SK-N-SH treated with all-trans-retinoic acid at 6 μM for 48 hours (cell line): ENCODE data around the gene MYO3B.

ENCODE experiments used
- ATAC-seq: fragments of 200-7000 bp; cut with Tn5 transposase; 3 replicates; pipeline ENCODE4 v1.9.1; 2020; ENCODE audit warnings: mild to moderate bottlenecking, moderate library complexity
- ARNTL ChIP-seq: fragments of 450-650 bp; formaldehyde crosslinking; IDR thresholded peaks from 2 replicates; pipeline ENCODE4 v1.5.0; 2020; ENCODE audit warnings: low read depth, mild to moderate bottlenecking, moderate library complexity, borderline replicate concordance
- BACH2 ChIP-seq: fragments of 250-450 bp; sonication (Bioruptor Pico); IDR thresholded peaks from 2 replicates; pipeline ENCODE4 v1.9.0; 2021; ENCODE audit warnings: mild to moderate bottlenecking, borderline replicate concordance
- CSDC2 ChIP-seq: fragments of 250-450 bp; sonication (Bioruptor Pico); IDR thresholded peaks from 2 replicates; pipeline ENCODE4 v1.5.0; 2020; ENCODE audit warnings: mild to moderate bottlenecking, moderate library complexity
- ESRRG ChIP-seq: fragments of 250-450 bp; sonication (Bioruptor Pico); IDR thresholded peaks from 2 replicates; pipeline ENCODE4 v1.6.1; 2021; ENCODE audit warnings: mild to moderate bottlenecking
- GLIS3 ChIP-seq: fragments of 250-450 bp; sonication (Bioruptor Pico); IDR thresholded peaks from 2 replicates; pipeline ENCODE4 v1.5.0; 2020; ENCODE audit warnings: mild to moderate bottlenecking, moderate library complexity
- OSR1 ChIP-seq: fragments of 250-450 bp; sonication (Bioruptor Pico); IDR thresholded peaks from 2 replicates; pipeline ENCODE4 v1.8.0; 2022; ENCODE audit warnings: moderate library complexity, mild to moderate bottlenecking, inconsistent platforms
- PPARA ChIP-seq: fragments of 250-450 bp; sonication (Bioruptor Pico); IDR thresholded peaks from 2 replicates; pipeline ENCODE4 v1.5.0; 2020; ENCODE audit warnings: mild to moderate bottlenecking, borderline replicate concordance
- SNAI2 ChIP-seq: fragments of 250-450 bp; sonication (Bioruptor Pico); IDR thresholded peaks from 2 replicates; pipeline ENCODE4 v1.5.0; 2020; ENCODE audit warnings: mild to moderate bottlenecking, moderate library complexity
- TCF4 ChIP-seq: fragments of 250-450 bp; sonication (Bioruptor Pico); IDR thresholded peaks from 2 replicates; pipeline ENCODE4 v1.8.0; 2021; ENCODE audit warnings: mild to moderate bottlenecking, moderate library complexity, borderline replicate concordance
- TOX ChIP-seq: fragments of 250-450 bp; sonication (Bioruptor Pico); IDR thresholded peaks from 2 replicates; pipeline ENCODE4 v1.8.0; 2021; ENCODE audit warnings: mild to moderate bottlenecking, moderate library complexity, borderline replicate concordance
- ZC3H10 ChIP-seq: fragments of 250-450 bp; sonication (Bioruptor Pico); IDR thresholded peaks from 2 replicates; pipeline ENCODE4 v1.5.1; 2021; ENCODE audit warnings: mild to moderate bottlenecking, moderate library complexity
- ZFP3 ChIP-seq: fragments of 250-450 bp; sonication (Bioruptor Pico); IDR thresholded peaks from 2 replicates; pipeline ENCODE4 v1.5.0; 2020; ENCODE audit warnings: mild to moderate bottlenecking, moderate library complexity
- ZFP30 ChIP-seq: fragments of 450-650 bp; formaldehyde crosslinking; IDR thresholded peaks from 2 replicates; pipeline ENCODE4 v1.5.0; 2022; ENCODE audit warnings: mild to moderate bottlenecking, moderate library complexity
- ZNF8 ChIP-seq: fragments of 450-650 bp; formaldehyde crosslinking; IDR thresholded peaks from 2 replicates; pipeline ENCODE4 v1.5.0; 2020; ENCODE audit warnings: mild to moderate bottlenecking, moderate library complexity
- TF ChIP-seq, protein P1 (sequence below): fragments of 250-450 bp; sonication (Bioruptor Pico); IDR thresholded peaks from 2 replicates; pipeline ENCODE4 v1.8.0; 2020; ENCODE audit warnings: mild to moderate bottlenecking, moderate library complexity, borderline replicate concordance
- TF ChIP-seq, protein P2 (sequence below): fragments of 250-450 bp; sonication (Bioruptor Pico); IDR thresholded peaks from 2 replicates; pipeline ENCODE4 v1.8.0; 2021; ENCODE audit warnings: low read depth, mild to moderate bottlenecking, moderate library complexity, borderline replicate concordance
- TF ChIP-seq, protein P3 (sequence below): fragments of 250-450 bp; sonication (Bioruptor Pico); IDR thresholded peaks from 2 replicates; pipeline ENCODE4 v1.5.1; 2020; ENCODE audit warnings: low read depth, mild to moderate bottlenecking, moderate library complexity
- TF ChIP-seq, protein P4 (sequence below): fragments of 250-450 bp; sonication (Bioruptor Pico); IDR thresholded peaks from 2 replicates; pipeline ENCODE4 v1.5.0; 2020; ENCODE audit warnings: mild to moderate bottlenecking, moderate library complexity
- TF ChIP-seq, protein P5 (sequence below): fragments of 250-450 bp; sonication (Bioruptor Pico); IDR thresholded peaks from 2 replicates; pipeline ENCODE4 v1.5.1; 2021; ENCODE audit warnings: mild to moderate bottlenecking, moderate library complexity

The MYO3B gene

DNA sequence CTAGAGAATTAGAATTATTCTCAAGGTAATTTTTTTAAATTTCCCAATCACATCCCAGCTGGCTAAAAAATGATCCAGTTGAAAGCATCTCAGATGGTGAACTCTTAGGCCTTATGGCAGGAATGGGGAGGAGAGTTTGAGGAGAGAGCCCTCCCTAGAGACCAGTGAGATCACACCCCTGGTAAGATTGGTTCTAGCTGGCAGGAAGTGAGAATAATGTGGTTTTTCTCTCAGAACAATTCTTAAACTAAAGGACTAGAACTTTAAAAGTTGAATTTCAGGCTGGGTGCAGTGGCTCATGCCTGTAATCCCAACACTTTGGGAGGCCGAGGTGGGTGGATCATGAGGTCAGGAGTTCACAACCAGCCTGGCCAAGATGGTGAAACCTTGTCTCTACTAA lies 120.2 kb downstream of the MYO3B start:
- no peak for ATAC-seq
- TF ChIP-seq ESRRG (CRISPR knock-in tag) (no peak), CSDC2 (CRISPR knock-in tag) (no peak), ZNF8 (CRISPR knock-in tag) (no peak), ARNTL (CRISPR knock-in tag) (no peak), TCF4 (CRISPR knock-in tag) (no peak)
- TF ChIP-seq, protein P1, sequence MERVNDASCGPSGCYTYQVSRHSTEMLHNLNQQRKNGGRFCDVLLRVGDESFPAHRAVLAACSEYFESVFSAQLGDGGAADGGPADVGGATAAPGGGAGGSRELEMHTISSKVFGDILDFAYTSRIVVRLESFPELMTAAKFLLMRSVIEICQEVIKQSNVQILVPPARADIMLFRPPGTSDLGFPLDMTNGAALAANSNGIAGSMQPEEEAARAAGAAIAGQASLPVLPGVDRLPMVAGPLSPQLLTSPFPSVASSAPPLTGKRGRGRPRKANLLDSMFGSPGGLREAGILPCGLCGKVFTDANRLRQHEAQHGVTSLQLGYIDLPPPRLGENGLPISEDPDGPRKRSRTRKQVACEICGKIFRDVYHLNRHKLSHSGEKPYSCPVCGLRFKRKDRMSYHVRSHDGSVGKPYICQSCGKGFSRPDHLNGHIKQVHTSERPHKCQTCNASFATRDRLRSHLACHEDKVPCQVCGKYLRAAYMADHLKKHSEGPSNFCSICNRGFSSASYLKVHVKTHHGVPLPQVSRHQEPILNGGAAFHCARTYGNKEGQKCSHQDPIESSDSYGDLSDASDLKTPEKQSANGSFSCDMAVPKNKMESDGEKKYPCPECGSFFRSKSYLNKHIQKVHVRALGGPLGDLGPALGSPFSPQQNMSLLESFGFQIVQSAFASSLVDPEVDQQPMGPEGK (CRISPR knock-in tag), result no peak
- TF ChIP-seq, protein P2, sequence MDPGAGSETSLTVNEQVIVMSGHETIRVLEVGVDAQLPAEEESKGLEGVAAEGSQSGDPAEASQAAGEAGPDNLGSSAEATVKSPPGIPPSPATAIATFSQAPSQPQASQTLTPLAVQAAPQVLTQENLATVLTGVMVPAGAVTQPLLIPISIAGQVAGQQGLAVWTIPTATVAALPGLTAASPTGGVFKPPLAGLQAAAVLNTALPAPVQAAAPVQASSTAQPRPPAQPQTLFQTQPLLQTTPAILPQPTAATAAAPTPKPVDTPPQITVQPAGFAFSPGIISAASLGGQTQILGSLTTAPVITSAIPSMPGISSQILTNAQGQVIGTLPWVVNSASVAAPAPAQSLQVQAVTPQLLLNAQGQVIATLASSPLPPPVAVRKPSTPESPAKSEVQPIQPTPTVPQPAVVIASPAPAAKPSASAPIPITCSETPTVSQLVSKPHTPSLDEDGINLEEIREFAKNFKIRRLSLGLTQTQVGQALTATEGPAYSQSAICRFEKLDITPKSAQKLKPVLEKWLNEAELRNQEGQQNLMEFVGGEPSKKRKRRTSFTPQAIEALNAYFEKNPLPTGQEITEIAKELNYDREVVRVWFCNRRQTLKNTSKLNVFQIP (CRISPR knock-in tag), result no peak

DNA sequence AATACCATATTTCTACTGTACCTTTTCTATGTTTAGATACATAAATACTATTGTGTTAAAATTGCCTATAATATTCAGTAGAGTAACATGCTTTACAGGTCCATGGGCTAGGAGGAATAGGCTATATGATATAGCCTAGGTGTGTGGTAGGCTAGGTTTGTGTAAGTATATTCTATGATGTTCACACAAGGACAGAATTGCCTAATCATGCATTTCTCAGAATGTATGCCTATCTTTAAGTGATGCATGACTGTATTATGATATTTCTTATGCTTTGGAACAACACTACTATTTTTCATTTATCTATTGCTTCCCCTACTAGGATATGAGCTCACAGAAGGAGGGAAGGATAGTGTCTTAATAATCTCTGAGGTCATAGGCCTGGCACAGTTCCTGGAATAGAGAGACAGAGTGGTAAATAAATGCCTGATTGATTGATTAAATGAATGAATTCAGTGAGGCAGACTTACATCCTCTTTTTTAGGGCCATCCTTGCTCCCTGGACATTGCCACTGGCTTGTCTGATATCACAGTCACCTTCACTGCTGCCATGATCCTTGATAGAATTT lies 121.0 kb downstream of the MYO3B start:
- no peak for ATAC-seq
- no peak for TF ChIP-seq ARNTL (CRISPR knock-in tag)

DNA sequence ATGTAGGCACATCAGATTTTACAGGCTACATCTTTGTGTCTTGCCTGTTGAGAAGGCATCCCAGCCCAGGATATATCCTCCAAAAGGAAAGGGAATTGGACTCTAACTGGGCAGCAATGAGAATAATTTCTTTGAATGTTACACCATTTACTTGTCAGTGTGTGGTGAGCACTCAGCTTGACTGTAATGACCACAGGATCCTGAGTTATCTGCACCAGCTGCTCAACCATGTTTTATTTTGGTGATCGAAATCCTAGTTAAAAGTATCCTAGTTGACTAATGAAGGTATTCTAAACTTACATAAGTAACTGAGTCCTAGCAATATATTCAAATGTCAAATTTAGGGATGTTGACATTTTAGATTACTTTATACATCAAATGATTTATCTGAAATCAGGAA lies 123.0 kb downstream of the MYO3B start:
- no peak for TF ChIP-seq PPARA
- no peak for TF ChIP-seq ESRRG (CRISPR knock-in tag)
- no peak for TF ChIP-seq ARNTL (CRISPR knock-in tag)
- no peak for TF ChIP-seq ZFP30 (CRISPR knock-in tag)
- TF ChIP-seq ZFP3 (CRISPR knock-in tag), result no peak
- TF ChIP-seq, protein P1 (CRISPR knock-in tag), result no peak
- no peak for TF ChIP-seq SNAI2 (CRISPR knock-in tag)
- TF ChIP-seq TCF4 (CRISPR knock-in tag), result no peak
- TF ChIP-seq, all 23 proteins: peak for 0
- no peak for ATAC-seq

DNA sequence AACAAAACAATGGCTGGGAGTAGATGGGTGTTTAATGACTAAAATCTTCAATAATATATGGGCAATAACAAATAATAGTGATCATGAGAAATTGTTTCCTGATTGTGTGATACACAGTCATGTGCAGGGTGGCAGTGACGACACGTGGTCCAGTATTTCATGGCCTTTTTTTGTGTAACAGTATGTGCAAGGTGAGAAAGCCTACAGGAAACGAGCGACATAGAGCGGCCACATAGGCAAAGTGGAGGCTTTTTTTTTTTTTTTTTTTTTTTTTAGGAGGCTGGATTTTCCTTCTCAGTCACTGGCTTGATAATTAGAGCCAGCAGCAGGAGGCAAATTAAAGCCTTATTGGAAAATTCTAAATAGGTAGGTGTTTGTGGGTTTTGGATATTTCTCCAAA lies 123.7 kb downstream of the MYO3B start:
- no peak for ATAC-seq
- TF ChIP-seq OSR1 (CRISPR knock-in tag), result no peak
- TF ChIP-seq, protein P1 (CRISPR knock-in tag), result no peak
- no peak for TF ChIP-seq ESRRG (CRISPR knock-in tag)
- no peak for TF ChIP-seq ZC3H10 (CRISPR knock-in tag)
- TF ChIP-seq TOX, result no peak
- TF ChIP-seq ZNF8 (CRISPR knock-in tag), result no peak
- no peak for TF ChIP-seq TCF4 (CRISPR knock-in tag)
- no peak for TF ChIP-seq SNAI2 (CRISPR knock-in tag)
- TF ChIP-seq, protein P3, sequence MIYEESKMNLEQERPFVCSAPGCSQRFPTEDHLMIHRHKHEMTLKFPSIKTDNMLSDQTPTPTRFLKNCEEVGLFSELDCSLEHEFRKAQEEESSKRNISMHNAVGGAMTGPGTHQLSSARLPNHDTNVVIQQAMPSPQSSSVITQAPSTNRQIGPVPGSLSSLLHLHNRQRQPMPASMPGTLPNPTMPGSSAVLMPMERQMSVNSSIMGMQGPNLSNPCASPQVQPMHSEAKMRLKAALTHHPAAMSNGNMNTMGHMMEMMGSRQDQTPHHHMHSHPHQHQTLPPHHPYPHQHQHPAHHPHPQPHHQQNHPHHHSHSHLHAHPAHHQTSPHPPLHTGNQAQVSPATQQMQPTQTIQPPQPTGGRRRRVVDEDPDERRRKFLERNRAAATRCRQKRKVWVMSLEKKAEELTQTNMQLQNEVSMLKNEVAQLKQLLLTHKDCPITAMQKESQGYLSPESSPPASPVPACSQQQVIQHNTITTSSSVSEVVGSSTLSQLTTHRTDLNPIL (CRISPR knock-in tag), result no peak
- TF ChIP-seq, protein P4, sequence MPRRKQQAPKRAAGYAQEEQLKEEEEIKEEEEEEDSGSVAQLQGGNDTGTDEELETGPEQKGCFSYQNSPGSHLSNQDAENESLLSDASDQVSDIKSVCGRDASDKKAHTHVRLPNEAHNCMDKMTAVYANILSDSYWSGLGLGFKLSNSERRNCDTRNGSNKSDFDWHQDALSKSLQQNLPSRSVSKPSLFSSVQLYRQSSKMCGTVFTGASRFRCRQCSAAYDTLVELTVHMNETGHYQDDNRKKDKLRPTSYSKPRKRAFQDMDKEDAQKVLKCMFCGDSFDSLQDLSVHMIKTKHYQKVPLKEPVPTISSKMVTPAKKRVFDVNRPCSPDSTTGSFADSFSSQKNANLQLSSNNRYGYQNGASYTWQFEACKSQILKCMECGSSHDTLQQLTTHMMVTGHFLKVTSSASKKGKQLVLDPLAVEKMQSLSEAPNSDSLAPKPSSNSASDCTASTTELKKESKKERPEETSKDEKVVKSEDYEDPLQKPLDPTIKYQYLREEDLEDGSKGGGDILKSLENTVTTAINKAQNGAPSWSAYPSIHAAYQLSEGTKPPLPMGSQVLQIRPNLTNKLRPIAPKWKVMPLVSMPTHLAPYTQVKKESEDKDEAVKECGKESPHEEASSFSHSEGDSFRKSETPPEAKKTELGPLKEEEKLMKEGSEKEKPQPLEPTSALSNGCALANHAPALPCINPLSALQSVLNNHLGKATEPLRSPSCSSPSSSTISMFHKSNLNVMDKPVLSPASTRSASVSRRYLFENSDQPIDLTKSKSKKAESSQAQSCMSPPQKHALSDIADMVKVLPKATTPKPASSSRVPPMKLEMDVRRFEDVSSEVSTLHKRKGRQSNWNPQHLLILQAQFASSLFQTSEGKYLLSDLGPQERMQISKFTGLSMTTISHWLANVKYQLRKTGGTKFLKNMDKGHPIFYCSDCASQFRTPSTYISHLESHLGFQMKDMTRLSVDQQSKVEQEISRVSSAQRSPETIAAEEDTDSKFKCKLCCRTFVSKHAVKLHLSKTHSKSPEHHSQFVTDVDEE, result no peak
- TF ChIP-seq GLIS3 (CRISPR knock-in tag), result no peak
- TF ChIP-seq CSDC2 (CRISPR knock-in tag), result no peak
- no peak for TF ChIP-seq ZFP3 (CRISPR knock-in tag)
- no peak for TF ChIP-seq BACH2
- TF ChIP-seq, protein P5, sequence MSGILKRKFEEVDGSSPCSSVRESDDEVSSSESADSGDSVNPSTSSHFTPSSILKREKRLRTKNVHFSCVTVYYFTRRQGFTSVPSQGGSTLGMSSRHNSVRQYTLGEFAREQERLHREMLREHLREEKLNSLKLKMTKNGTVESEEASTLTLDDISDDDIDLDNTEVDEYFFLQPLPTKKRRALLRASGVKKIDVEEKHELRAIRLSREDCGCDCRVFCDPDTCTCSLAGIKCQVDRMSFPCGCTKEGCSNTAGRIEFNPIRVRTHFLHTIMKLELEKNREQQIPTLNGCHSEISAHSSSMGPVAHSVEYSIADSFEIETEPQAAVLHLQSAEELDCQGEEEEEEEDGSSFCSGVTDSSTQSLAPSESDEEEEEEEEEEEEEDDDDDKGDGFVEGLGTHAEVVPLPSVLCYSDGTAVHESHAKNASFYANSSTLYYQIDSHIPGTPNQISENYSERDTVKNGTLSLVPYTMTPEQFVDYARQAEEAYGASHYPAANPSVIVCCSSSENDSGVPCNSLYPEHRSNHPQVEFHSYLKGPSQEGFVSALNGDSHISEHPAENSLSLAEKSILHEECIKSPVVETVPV, result no peak
